Measurements from ENCODE around the gene CELSR1.

- TF ChIP-seq CTCF (conservative IDR thresholded peaks at IDR 0.05), result no peak
- no peak for TF ChIP-seq EZH2 (IDR thresholded peaks at IDR 0.05; ENCODE audit: low read depth)
Observed at GRCh38 chr22:46508491-46508999, 28.9 kb downstream of the CELSR1 start.
